Esophagus squamous epithelium (tissue), 4 donors: ENCODE data around the gene RMI2.

Experiments
- CTCF ChIP-seq, 6 experiments: fragments of 450-650 bp in 4 of 6; fragments of 200-600 bp in 2 of 6; sonication (generic) in 2 of 6; IDR thresholded peaks; one replicate each; pipeline ENCODE4 v1.5.1; 2016 to 2019; ENCODE audit warnings: antibody characterized with exemption in 6 of 6, mild to moderate bottlenecking in 4 of 6, moderate library complexity in 4 of 6
- POLR2A ChIP-seq, 4 donors: fragments of 450-650 bp; IDR thresholded peaks; one replicate each; pipeline ENCODE4 v1.6.1; 2017; ENCODE audit warnings: antibody characterized with exemption in 4 of 4, mild to moderate bottlenecking in 4 of 4, moderate library complexity in 3 of 4

DNA sequence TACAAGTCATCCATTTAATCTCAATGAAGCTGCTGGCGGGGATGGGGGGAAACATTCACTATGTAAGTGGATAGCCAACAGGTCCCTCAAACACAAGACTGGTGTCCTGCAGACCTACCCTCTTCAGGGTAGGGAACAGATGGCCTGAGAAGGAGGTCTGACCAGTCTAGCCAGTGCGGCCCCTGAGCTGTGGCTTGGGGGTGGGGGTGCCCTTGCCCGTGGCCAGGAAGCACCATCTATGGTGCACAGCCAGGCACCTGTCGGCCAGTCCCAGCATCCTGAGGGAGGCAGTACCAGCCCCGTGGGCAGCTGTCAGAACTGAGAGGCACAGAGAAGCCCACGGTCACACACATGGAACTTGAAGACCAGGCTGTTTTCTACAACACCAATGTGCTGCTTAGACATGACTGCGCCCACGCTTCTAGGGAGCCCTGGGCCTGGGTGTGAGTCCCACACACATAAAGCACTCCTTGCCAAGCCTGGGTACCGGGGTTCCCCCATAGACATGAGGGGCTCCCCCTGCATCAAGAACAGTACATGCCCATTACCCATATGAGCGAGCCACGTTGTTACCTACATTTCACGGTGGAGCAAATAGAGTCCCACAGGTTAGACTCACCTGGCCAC is 40.9 kb downstream of the RMI2 start:
- TF ChIP-seq CTCF (IDR thresholded peaks at IDR 0.05) (no peak), POLR2A (IDR thresholded peaks at IDR 0.05) (no peak)
